Skeletal muscle tissue (tissue), 4 donors: ENCODE results near the gene PTPRE. TPM values are rescaled to one million over a fixed set of nuclear protein-coding genes. Genes with fewer than 3 reads are reported as not detected.

ENCODE experiments used
- H3K27ac ChIP-seq: one replicate; pipeline ENCODE4 v1.7.0; 2013; ENCODE audit warnings: mild to moderate bottlenecking, low read depth, low read length, inconsistent platforms
- H3K27me3 ChIP-seq, 3 donors: one replicate each; pipeline ENCODE4 v1.7.0; 2013; ENCODE audit warnings: low read length in 3 of 3; ENCODE audit not compliant: control insufficient read depth in 3 of 3, insufficient read depth in 3 of 3
- H3K36me3 ChIP-seq, 3 donors: one replicate each; pipeline ENCODE4 v1.7.0; 2013; ENCODE audit warnings: low read length in 3 of 3; ENCODE audit not compliant: control insufficient read depth in 3 of 3, insufficient read depth in 3 of 3
- H3K4me1 ChIP-seq, 3 donors: one replicate each; pipeline ENCODE4 v1.7.0; 2013; ENCODE audit warnings: low read length in 3 of 3, mild to moderate bottlenecking in 3 of 3; ENCODE audit not compliant: control insufficient read depth in 3 of 3, insufficient read depth in 3 of 3
- H3K4me3 ChIP-seq, 3 donors: one replicate each; pipeline ENCODE4 v1.7.0; 2013; ENCODE audit warnings: low read length in 3 of 3
- H3K9ac ChIP-seq, 3 donors: one replicate each; pipeline ENCODE4 v1.7.0; 2013; ENCODE audit warnings: low read length in 3 of 3, mild to moderate bottlenecking in 3 of 3, moderate library complexity in 2 of 3, low read depth in 1 of 3
- H3K9me3 ChIP-seq, 3 donors: one replicate each; pipeline ENCODE4 v1.7.0; 2013; ENCODE audit warnings: low read length in 3 of 3; ENCODE audit not compliant: control insufficient read depth in 3 of 3
- total RNA-seq: library from RNA; depleted of rRNA; stranded (reverse); fragments of >200 nt; gene quantifications from one replicate; pipeline ENCODE4 v1.2.3, GENCODE V29; 2014
- donor health status: Osteomylitis.

PTPRE gene
- total RNA-seq, 1 donor from 2014 or later, result 7.8 TPM

GRCh38 chr10:127948791-127949190, 41.9 kb downstream of the PTPRE start:
- Histone ChIP-seq H3K36me3 (no peaks in the 10 kb centered on the region), H3K27ac (no peak overlapping the region), H3K9ac (no peak overlapping the region), H3K4me1 (peaks cover 5 to 11% (median 5%) of the 10 kb centered on the region in 3 donors), H3K9me3 (no peaks in the 10 kb centered on the region), H3K27me3 (no peaks in the 10 kb centered on the region), H3K4me3 (no peak overlapping the region)

DNA sequence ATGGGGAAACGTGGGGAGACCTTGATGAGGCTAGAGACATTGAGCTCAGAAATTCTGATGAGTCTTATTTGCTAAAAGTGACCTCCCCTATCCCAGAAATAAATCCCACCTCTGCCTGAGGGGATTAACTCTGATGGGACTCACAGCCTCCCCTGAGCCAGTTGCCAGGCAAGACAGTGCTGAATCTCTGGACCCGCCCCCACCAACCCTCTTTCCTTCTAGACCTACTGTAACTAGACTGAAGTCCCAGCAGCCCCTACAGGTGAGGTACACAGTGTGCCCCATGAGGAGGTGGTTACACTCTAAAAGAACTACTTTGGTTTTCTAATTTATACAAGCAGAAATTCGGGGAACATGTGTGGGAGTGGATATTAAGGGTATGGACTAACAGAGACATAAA, 42.9 kb downstream of the PTPRE start:
- Histone ChIP-seq H3K9ac (no peak overlapping the region), H3K4me3 (no peak overlapping the region), H3K4me1 (peaks cover 5 to 11% (median 5%) of the 10 kb centered on the region in 3 donors), H3K27ac (no peak overlapping the region), H3K9me3 (no peaks in the 10 kb centered on the region), H3K36me3 (no peaks in the 10 kb centered on the region), H3K27me3 (no peaks in the 10 kb centered on the region)

- H3K36me3 ChIP-seq, result no peaks in the 10 kb centered on the region
- no peak overlapping the region for H3K4me3 ChIP-seq
- H3K9ac ChIP-seq, result no peak overlapping the region
- H3K9me3 ChIP-seq, result no peaks in the 10 kb centered on the region
- peaks cover 0 to 3% (median 0%) of the 10 kb centered on the region in 3 donors for H3K4me1 ChIP-seq
- H3K27me3 ChIP-seq, result no peaks in the 10 kb centered on the region
- H3K27ac ChIP-seq, result no peak overlapping the region
Measured at GRCh38 chr10:127951861-127952574, 45.1 kb downstream of the PTPRE start.

DNA sequence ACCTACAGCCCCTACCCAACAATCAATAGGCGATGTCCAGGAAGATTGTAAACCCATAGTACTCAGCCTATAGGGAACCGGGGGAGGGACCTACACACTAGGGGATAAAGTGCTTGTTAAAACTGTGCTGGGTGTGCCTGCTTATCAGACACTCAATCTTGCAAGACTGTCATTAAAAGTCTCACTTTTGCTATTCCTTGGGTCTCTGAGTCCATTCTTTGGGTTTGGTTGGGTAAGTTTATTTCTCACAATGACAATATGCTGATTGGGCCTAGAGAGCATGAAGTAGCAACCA, 45.6 kb downstream of the PTPRE start:
- H3K27ac ChIP-seq, result no peak overlapping the region
- no peak overlapping the region for H3K9ac ChIP-seq
- H3K27me3 ChIP-seq, result no peaks in the 10 kb centered on the region
- H3K4me3 ChIP-seq, result no peak overlapping the region
- no peaks in the 10 kb centered on the region for H3K36me3 ChIP-seq
- H3K9me3 ChIP-seq, result no peaks in the 10 kb centered on the region
- H3K4me1 ChIP-seq, result peaks cover 0 to 3% (median 0%) of the 10 kb centered on the region in 3 donors

DNA sequence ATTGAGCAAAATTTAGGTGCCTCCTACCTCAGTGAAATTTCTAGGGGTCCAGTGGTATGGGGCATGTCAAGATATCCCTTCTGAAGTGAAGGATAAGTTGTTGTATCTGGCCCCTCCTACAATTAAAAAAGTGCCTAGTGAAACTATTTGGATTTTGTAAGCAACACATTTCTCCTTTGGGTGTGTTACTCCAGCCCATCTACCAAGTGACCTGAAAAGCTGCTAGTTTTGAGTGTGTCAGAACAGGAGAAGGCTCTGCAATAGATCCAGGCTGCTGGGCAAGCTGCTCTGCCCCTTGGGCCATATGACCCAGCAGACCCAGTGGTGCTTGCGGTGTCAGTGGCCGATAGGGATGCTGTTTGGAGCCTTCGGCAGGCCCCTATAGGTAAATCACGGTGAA, 46.0 kb downstream of the PTPRE start:
- Histone ChIP-seq H3K4me3 (no peak overlapping the region), H3K27ac (no peak overlapping the region), H3K36me3 (no peaks in the 10 kb centered on the region), H3K27me3 (no peaks in the 10 kb centered on the region), H3K4me1 (peaks cover 0 to 3% (median 0%) of the 10 kb centered on the region in 3 donors), H3K9ac (no peak overlapping the region), H3K9me3 (no peaks in the 10 kb centered on the region)

GRCh38 chr10:127953876-127954275, 47.0 kb downstream of the PTPRE start:
- Histone ChIP-seq H3K27ac (no peak overlapping the region), H3K9ac (no peak overlapping the region)

DNA sequence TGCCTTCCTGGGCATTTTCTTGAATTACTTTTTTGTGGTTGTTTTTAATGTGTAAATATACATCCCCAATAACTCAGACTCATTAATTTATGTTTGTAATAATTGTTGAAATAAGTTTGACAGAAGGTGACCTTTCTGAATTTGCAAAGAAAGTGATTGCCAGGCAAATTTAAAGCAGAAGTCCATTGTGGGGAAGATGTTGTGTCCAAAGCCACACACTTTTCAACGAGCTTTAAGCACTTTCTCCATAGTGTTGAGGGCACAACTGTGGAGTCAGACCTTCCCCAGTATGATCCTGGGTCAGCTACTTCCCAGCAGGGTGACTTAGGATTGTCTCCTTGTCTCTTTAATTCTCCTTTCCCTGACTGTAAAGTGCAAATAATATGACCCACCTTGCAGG, 52.5 kb downstream of the PTPRE start:
- Histone ChIP-seq H3K9ac (no peak overlapping the region), H3K9me3 (no peaks in the 10 kb centered on the region), H3K4me3 (no peak overlapping the region), H3K27me3 (no peaks in the 10 kb centered on the region), H3K36me3 (no peaks in the 10 kb centered on the region), H3K27ac (no peak overlapping the region), H3K4me1 (no peaks in the 10 kb centered on the region)

More at GRCh38 chr10:127953876-127954275, 47.0 kb downstream of the PTPRE start:
- Histone ChIP-seq H3K27me3 (no peaks in the 10 kb centered on the region), H3K36me3 (no peaks in the 10 kb centered on the region), H3K9me3 (no peaks in the 10 kb centered on the region), H3K4me1 (peaks cover 0 to 3% (median 0%) of the 10 kb centered on the region in 3 donors), H3K4me3 (no peak overlapping the region)

DNA sequence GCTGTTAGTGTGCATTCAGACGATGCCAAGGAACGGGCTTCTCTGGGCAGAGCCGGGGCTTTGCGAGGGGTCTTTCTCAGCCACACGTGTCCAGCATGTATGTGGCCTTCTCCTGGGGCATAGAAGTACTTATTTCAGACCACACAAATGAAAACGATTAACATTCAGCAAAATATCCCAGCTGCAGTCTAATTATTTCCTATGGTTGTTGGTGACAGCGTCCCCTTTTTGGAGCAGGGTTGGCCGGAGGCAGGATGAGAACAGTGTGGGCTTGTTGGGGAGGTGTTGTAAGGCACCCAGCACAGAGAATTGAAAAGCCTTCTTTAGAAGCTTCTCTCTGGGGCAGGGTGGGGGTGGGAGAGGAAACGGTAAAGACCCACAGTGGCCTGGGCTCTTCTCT, 54.2 kb downstream of the PTPRE start:
- H3K4me3 ChIP-seq, result no peak overlapping the region
- H3K36me3 ChIP-seq, result no peaks in the 10 kb centered on the region
- H3K27me3 ChIP-seq, result no peaks in the 10 kb centered on the region
- H3K4me1 ChIP-seq, result no peaks in the 10 kb centered on the region
- H3K27ac ChIP-seq, result no peak overlapping the region
- H3K9ac ChIP-seq, result no peak overlapping the region
- no peaks in the 10 kb centered on the region for H3K9me3 ChIP-seq

DNA sequence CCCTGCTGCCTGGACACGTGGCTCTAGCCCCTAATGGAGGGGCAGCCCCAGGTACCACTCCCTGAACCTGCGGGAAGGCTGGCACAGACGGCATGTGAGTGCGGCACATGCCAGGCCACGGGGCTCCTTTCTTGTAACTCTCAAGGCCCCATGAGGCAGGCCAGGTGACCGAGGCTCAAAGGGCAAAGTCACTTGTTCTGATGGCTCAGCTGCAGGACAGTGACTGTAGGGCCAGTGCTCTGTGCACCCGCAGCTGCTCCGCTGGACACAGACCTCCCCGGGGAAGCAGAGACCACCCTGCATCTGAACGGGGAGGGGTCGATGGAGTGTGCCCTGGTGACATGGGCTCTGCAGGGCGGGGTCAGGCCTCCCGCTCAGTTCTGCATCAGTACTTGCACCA, 55.3 kb downstream of the PTPRE start:
- Histone ChIP-seq H3K9me3 (no peaks in the 10 kb centered on the region), H3K27me3 (no peaks in the 10 kb centered on the region), H3K4me3 (no peak overlapping the region), H3K4me1 (no peaks in the 10 kb centered on the region), H3K36me3 (no peaks in the 10 kb centered on the region), H3K9ac (no peak overlapping the region), H3K27ac (no peak overlapping the region)

GRCh38 chr10:127963136-127963535, 56.2 kb downstream of the PTPRE start:
- H3K27ac ChIP-seq, result no peak overlapping the region
- H3K9me3 ChIP-seq, result no peaks in the 10 kb centered on the region
- no peak overlapping the region for H3K4me3 ChIP-seq
- H3K4me1 ChIP-seq, result peaks cover 0 to under 1% (median 0%) of the 10 kb centered on the region in 3 donors
- no peak overlapping the region for H3K9ac ChIP-seq
- H3K27me3 ChIP-seq, result no peaks in the 10 kb centered on the region
- H3K36me3 ChIP-seq, result no peaks in the 10 kb centered on the region
